ENCODE results near the gene PTDSS2. TPM values are rescaled to one million over a fixed set of nuclear protein-coding genes. Genes with fewer than 3 reads are reported as not detected.

Gene PTDSS2
- total RNA-seq, 4 donors from 2014 or later: 23.9 to 58.3 (median 30.2) TPM

DNA sequence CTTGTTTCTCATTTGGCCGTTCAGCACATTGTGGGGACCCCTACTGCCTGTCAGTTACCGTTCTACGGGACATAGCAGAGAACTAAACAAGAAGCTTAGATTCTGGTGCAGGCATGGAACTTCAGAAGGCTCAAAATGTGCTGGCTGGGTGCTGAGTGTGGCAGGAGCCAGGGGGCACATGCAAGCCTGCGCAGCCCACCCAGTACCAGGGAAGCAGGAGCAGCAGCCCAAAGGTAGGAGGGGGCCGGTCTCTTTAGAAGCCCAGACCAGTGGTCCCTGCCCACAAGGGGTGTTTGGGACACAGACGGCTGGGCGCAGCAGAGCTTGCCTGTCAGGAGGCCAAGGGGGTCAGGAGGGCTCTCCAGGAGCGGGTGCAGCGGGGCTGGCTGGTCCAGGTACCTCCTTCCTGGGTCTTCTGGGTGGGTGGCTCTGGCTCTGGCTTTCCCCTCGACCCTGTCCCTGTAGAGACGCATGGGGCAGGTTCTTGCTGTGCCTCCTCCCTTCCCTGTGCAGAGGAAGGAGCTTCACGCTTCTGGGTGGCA lies 2.2 kb downstream of the PTDSS2 start:
- no peak for DNase-seq (ENCODE audit: extremely low spot score)
- no peak overlapping the region for H3K4me3 ChIP-seq
- H3K4me1 ChIP-seq: peaks cover 30 to 47% (median 42%) of the 10 kb centered on the region in 4 donors
- H3K9me3 ChIP-seq: no peaks in the 10 kb centered on the region
- H3K36me3 ChIP-seq: peaks cover 0 to 31% (median 21%) of the 10 kb centered on the region in 4 donors
- intact Hi-C loops (cut with DNase I): loop anchor here (5.0 kb wide), 3 partner anchors 50 to 150 kb away; no protein-coding TSS in a partner anchor
- TF ChIP-seq POLR2AphosphoS5 (IDR thresholded peaks at IDR 0.05) (no peak), POLR2A (IDR thresholded peaks at IDR 0.05; ENCODE audit: low read depth) (no peak), EP300 (IDR thresholded peaks at IDR 0.05) (no peak)
- TF ChIP-seq, protein P1, sequence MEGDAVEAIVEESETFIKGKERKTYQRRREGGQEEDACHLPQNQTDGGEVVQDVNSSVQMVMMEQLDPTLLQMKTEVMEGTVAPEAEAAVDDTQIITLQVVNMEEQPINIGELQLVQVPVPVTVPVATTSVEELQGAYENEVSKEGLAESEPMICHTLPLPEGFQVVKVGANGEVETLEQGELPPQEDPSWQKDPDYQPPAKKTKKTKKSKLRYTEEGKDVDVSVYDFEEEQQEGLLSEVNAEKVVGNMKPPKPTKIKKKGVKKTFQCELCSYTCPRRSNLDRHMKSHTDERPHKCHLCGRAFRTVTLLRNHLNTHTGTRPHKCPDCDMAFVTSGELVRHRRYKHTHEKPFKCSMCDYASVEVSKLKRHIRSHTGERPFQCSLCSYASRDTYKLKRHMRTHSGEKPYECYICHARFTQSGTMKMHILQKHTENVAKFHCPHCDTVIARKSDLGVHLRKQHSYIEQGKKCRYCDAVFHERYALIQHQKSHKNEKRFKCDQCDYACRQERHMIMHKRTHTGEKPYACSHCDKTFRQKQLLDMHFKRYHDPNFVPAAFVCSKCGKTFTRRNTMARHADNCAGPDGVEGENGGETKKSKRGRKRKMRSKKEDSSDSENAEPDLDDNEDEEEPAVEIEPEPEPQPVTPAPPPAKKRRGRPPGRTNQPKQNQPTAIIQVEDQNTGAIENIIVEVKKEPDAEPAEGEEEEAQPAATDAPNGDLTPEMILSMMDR (IDR thresholded peaks at IDR 0.05): no peak
- H3K27ac ChIP-seq (replicated peaks in 1 of 4): no peak overlapping the region
- 85% methylated on average over 7 of the region's 12 CpGs for WGBS
- H3K27me3 ChIP-seq: no peaks in the 10 kb centered on the region

- intact Hi-C loops (cut with DNase I): loop anchor here (5.0 kb wide), 3 partner anchors 49 to 151 kb away; no protein-coding TSS in a partner anchor
- 90% methylated on average over 15 of the region's 19 CpGs for WGBS
- Histone ChIP-seq H3K9me3 (no peaks in the 10 kb centered on the region), H3K4me1 (peaks cover 30 to 46% (median 37%) of the 10 kb centered on the region in 4 donors), H3K4me3 (no peak overlapping the region), H3K27me3 (no peaks in the 10 kb centered on the region), H3K36me3 (peaks cover 0 to 31% (median 21%) of the 10 kb centered on the region in 4 donors), H3K27ac (replicated peaks in 1 of 4) (no peak overlapping the region)
- DNase-seq (ENCODE audit: extremely low spot score): no peak
- TF ChIP-seq, protein P1 (IDR thresholded peaks at IDR 0.05): no peak
- TF ChIP-seq POLR2AphosphoS5 (IDR thresholded peaks at IDR 0.05) (no peak), POLR2A (IDR thresholded peaks at IDR 0.05; ENCODE audit: low read depth) (no peak), EP300 (IDR thresholded peaks at IDR 0.05) (no peak)
These were observed 2.9 kb downstream of the PTDSS2 start for GRCh38 chr11:452916-453527.

DNA sequence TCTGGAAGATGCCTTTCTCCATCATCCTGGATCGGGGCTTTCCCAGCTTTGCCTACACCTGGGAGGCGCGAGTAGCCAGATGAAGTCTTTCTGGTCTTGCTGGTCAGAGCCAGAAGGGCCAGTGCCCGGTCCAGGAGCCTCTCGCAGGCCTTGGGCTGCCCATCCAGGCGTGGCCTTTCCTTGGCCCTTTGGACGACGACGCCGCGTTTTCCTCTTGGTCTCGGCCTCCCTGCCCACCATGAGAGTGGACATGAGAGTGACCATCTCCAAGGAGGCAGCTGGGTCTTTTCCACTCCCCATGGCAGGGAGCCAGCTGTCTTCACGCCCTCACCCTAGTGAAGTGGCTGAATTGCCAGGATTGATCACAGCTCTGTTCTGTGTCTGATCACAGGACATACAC lies 3.5 kb downstream of the PTDSS2 start:
- peaks cover 27 to 42% (median 34%) of the 10 kb centered on the region in 4 donors for H3K4me1 ChIP-seq
- no peak for TF ChIP-seq POLR2AphosphoS5 (IDR thresholded peaks at IDR 0.05)
- TF ChIP-seq EP300 (IDR thresholded peaks at IDR 0.05): no peak
- TF ChIP-seq, protein P1 (IDR thresholded peaks at IDR 0.05): no peak
- no peak for TF ChIP-seq POLR2A (IDR thresholded peaks at IDR 0.05; ENCODE audit: low read depth)
- no peak overlapping the region for H3K27ac ChIP-seq (replicated peaks in 1 of 4)
- WGBS: 93% methylated on average over 13 of the region's 13 CpGs
- intact Hi-C loops (cut with DNase I): loop anchor here (5.0 kb wide), 3 partner anchors 49 to 151 kb away; no protein-coding TSS in a partner anchor
- DNase-seq (ENCODE audit: extremely low spot score): no peak
- peaks cover 0 to 31% (median 21%) of the 10 kb centered on the region in 4 donors for H3K36me3 ChIP-seq
- H3K4me3 ChIP-seq: no peak overlapping the region
- H3K27me3 ChIP-seq: no peaks in the 10 kb centered on the region
- no peaks in the 10 kb centered on the region for H3K9me3 ChIP-seq

DNA sequence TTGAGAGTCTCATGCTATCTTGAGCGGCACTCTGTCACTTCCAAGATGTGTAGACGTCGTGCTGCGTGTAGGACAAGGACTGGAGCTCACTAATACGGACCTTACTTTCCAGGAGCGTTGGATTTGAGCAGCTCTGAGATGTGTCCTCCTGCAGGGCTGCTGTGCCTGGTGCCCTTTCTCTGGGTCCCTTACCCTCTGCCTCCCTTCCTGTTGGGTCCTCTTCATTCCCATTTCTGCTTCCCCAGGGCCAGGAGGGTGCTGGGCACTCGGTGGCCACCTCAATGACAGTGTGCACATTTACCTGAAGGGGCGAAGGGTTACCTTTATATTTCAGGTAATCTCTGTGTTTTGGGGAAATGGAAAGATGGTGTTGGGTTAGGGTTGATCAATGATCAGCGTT lies 4.0 kb downstream of the PTDSS2 start:
- H3K27ac ChIP-seq (replicated peaks in 1 of 4): no peak overlapping the region
- peaks cover 23 to 38% (median 29%) of the 10 kb centered on the region in 4 donors for H3K4me1 ChIP-seq
- WGBS: 86% methylated on average over 9 of the region's 9 CpGs
- no peak overlapping the region for H3K4me3 ChIP-seq
- H3K27me3 ChIP-seq: no peaks in the 10 kb centered on the region
- DNase-seq (ENCODE audit: extremely low spot score): no peak
- peaks cover 0 to 31% (median 21%) of the 10 kb centered on the region in 4 donors for H3K36me3 ChIP-seq
- intact Hi-C loops (cut with DNase I): loop anchor here (5.0 kb wide), 3 partner anchors 48 to 152 kb away; no protein-coding TSS in a partner anchor
- H3K9me3 ChIP-seq: no peaks in the 10 kb centered on the region
- TF ChIP-seq, protein P1 (IDR thresholded peaks at IDR 0.05): no peak
